Liver (tissue), 9 donors: Measurements from ENCODE around the gene RAPGEF1. TPM values are rescaled to one million over a fixed set of nuclear protein-coding genes. Genes with fewer than 3 reads are reported as not detected.

Source experiments
- DNase-seq: peaks from one replicate; pipeline ENCODE4 v3.0.0-alpha.2; 2017; ENCODE audit warnings: low spot score
- H3K27ac ChIP-seq, 2 donors: one replicate each; pipeline ENCODE4 v1.7.0; 2013; ENCODE audit warnings: inconsistent platforms in 2 of 2, low read length in 2 of 2, control low read depth in 1 of 2, low read depth in 1 of 2, mild to moderate bottlenecking in 1 of 2
- H3K27me3 ChIP-seq, 4 donors: one replicate each; pipeline versions ENCODE4 v1.6.1 to v1.7.0; 2013; ENCODE audit warnings: low read length in 3 of 4, inconsistent platforms in 1 of 4, mild to moderate bottlenecking in 1 of 4, moderate library complexity in 1 of 4; ENCODE audit not compliant: control insufficient read depth in 4 of 4, insufficient read depth in 4 of 4
- H3K36me3 ChIP-seq, 4 donors: one replicate each; pipeline versions ENCODE4 v1.6.1 to v1.7.0; 2013; ENCODE audit warnings: low read length in 3 of 4, mild to moderate bottlenecking in 3 of 4, low read depth in 1 of 4, moderate library complexity in 1 of 4; ENCODE audit not compliant: control insufficient read depth in 4 of 4, insufficient read depth in 3 of 4
- H3K4me1 ChIP-seq, 4 donors: one replicate each; pipeline versions ENCODE4 v1.6.1 to v1.7.0; 2013; ENCODE audit warnings: low read length in 3 of 4, mild to moderate bottlenecking in 3 of 4, moderate library complexity in 1 of 4; ENCODE audit not compliant: control insufficient read depth in 4 of 4, insufficient read depth in 4 of 4
- H3K4me3 ChIP-seq, 3 donors: one replicate each; pipeline versions ENCODE4 v1.6.1 to v1.7.0; 2013; ENCODE audit warnings: low read length in 3 of 3, control low read depth in 1 of 3, low read depth in 1 of 3, mild to moderate bottlenecking in 1 of 3
- H3K9ac ChIP-seq, 2 donors: one replicate each; pipeline ENCODE4 v1.7.0; 2013; ENCODE audit warnings: low read length in 2 of 2, mild to moderate bottlenecking in 2 of 2, moderate library complexity in 2 of 2, control low read depth in 1 of 2, low read depth in 1 of 2
- H3K9me3 ChIP-seq, 4 donors: one replicate each; pipeline versions ENCODE4 v1.6.1 to v1.7.0; 2013; ENCODE audit warnings: low read length in 3 of 4; ENCODE audit not compliant: control insufficient read depth in 4 of 4
- CTCF ChIP-seq: fragments of 150-350 bp; IDR thresholded peaks from 2 replicates; pipeline ENCODE4 v1.5.1; 2017; ENCODE audit warnings: improper control_type of control experiment, low read depth, low read length; ENCODE audit not compliant: missing input control
- EGR1 ChIP-seq, 2 donors: IDR thresholded peaks; 2 replicates each; pipeline ENCODE4 v1.6.1; 2016 to 2018; ENCODE audit warnings: antibody characterized with exemption in 2 of 2, low read depth in 2 of 2
- FOXA1 ChIP-seq: IDR thresholded peaks from 2 replicates; pipeline ENCODE4 v1.6.1; 2016; ENCODE audit warnings: antibody characterized with exemption
- FOXA2 ChIP-seq: IDR thresholded peaks from 2 replicates; pipeline ENCODE4 v1.6.1; 2016; ENCODE audit warnings: antibody characterized with exemption
- GABPA ChIP-seq, 2 donors: IDR thresholded peaks in 1 of 2; conservative IDR thresholded peaks in 1 of 2; 2 replicates each; pipeline ENCODE4 v1.6.1; 2016; ENCODE audit warnings: antibody characterized with exemption in 2 of 2, mild to moderate bottlenecking in 1 of 2, moderate library complexity in 1 of 2
- HNF4A ChIP-seq, 2 donors: conservative IDR thresholded peaks; 2 replicates each; pipeline ENCODE4 v1.6.1; 2016; ENCODE audit warnings: antibody characterized with exemption in 2 of 2, mild to moderate bottlenecking in 2 of 2
- HNF4G ChIP-seq: IDR thresholded peaks from 2 replicates; pipeline ENCODE4 v1.6.1; 2016; ENCODE audit warnings: antibody characterized with exemption
- JUND ChIP-seq, 2 donors: IDR thresholded peaks; 2 replicates each; pipeline ENCODE4 v1.6.1; 2016; ENCODE audit warnings: antibody characterized with exemption in 2 of 2
- NR2F2 ChIP-seq: IDR thresholded peaks from 2 replicates; pipeline ENCODE4 v1.6.1; 2016; ENCODE audit warnings: antibody characterized with exemption
- RAD21 ChIP-seq, 2 donors: IDR thresholded peaks; 2 replicates each; pipeline ENCODE4 v1.6.1; 2016; ENCODE audit warnings: antibody characterized with exemption in 2 of 2, mild to moderate bottlenecking in 2 of 2
- REST ChIP-seq: IDR thresholded peaks from 2 replicates; pipeline ENCODE4 v1.6.1; 2016; ENCODE audit warnings: antibody characterized with exemption, mild to moderate bottlenecking
- RXRA ChIP-seq, 2 donors: IDR thresholded peaks; 2 replicates each; pipeline ENCODE4 v1.6.1; 2017 to 2018; ENCODE audit warnings: antibody characterized with exemption in 2 of 2, mild to moderate bottlenecking in 1 of 2
- SP1 ChIP-seq: IDR thresholded peaks from 2 replicates; pipeline ENCODE4 v1.6.1; 2018; ENCODE audit warnings: antibody characterized with exemption, mild to moderate bottlenecking
- TAF1 ChIP-seq: conservative IDR thresholded peaks from 2 replicates; pipeline ENCODE4 v1.6.1; 2016; ENCODE audit warnings: antibody characterized with exemption, mild to moderate bottlenecking
- YY1 ChIP-seq: IDR thresholded peaks from 2 replicates; pipeline ENCODE4 v1.6.1; 2016; ENCODE audit warnings: antibody characterized with exemption, mild to moderate bottlenecking
- ZBTB33 ChIP-seq: IDR thresholded peaks from 2 replicates; pipeline ENCODE4 v1.6.1; 2016; ENCODE audit warnings: antibody characterized with exemption
- WGBS: extraction: QIAGEN DNeasy Blood & Tissue Kit; methylation state at CpG from one replicate; pipeline ENCODE4 v1.1.7; 2013; 5-methylcytosine and 5-hydroxymethylcytosine counted together
- polyA plus RNA-seq, 2 donors: library from polyadenylated mRNA; stranded (reverse) in 1 of 2; unstranded in 1 of 2; fragments of 200-250 nt in 1 of 2; fragments of >200 nt in 1 of 2; fragmentation: Nextera tagmentation in 1 of 2; extraction: Ambion mirVana in 1 of 2; gene quantifications; one replicate each; pipeline versions ENCODE4 v1.2.1 to v1.2.3, GENCODE V29; 2013 to 2015
- total RNA-seq, 2 donors: library from RNA; depleted of rRNA; stranded (reverse); fragments of >200 nt; gene quantifications; one replicate each; pipeline ENCODE4 v1.2.3, GENCODE V29; 2014
- TF ChIP-seq, protein P1 (sequence below): IDR thresholded peaks from 2 replicates; pipeline ENCODE4 v1.6.1; 2016; ENCODE audit warnings: antibody characterized with exemption
- TF ChIP-seq, protein P2 (sequence below): IDR thresholded peaks from 2 replicates; pipeline ENCODE4 v1.6.1; 2016; ENCODE audit warnings: antibody characterized with exemption
- donor health status: healthy.
- donor health status: healthy.
- donor health status: healthy.
- donor health status: healthy.
- donor health status: healthy.

RAPGEF1 gene
- total and polyA plus RNA-seq, 4 donors: 5.6 to 19.7 (median 16.8) TPM

- DNase-seq: no peak
Measured at GRCh38 chr9:131769361-131769760, 29.5 kb upstream of the RAPGEF1 start.

GRCh38 chr9:131764568-131764967, 24.7 kb upstream of the RAPGEF1 start:
- Histone ChIP-seq H3K27ac (no peak overlapping the region), H3K4me1 (peaks cover 0 to 6% (median 3%) of the 10 kb centered on the region in 4 donors), H3K4me3 (no peak overlapping the region), H3K9me3 (no peaks in the 10 kb centered on the region), H3K9ac (no peak overlapping the region), H3K27me3 (no peaks in the 10 kb centered on the region), H3K36me3 (no peaks in the 10 kb centered on the region)
- TF ChIP-seq FOXA1: no peak
- no peak for TF ChIP-seq YY1
- no peak for TF ChIP-seq JUND (IDR thresholded peaks at IDR 0.05)
- TF ChIP-seq CTCF: no peak
- no peak for TF ChIP-seq REST
- TF ChIP-seq SP1: no peak
- TF ChIP-seq RXRA (IDR thresholded peaks at IDR 0.05): no peak
- TF ChIP-seq, protein P1, sequence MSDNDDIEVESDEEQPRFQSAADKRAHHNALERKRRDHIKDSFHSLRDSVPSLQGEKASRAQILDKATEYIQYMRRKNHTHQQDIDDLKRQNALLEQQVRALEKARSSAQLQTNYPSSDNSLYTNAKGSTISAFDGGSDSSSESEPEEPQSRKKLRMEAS: no peak
- no peak for TF ChIP-seq EGR1 (IDR thresholded peaks at IDR 0.05; ENCODE audit: low read depth in 2 of 2)
- TF ChIP-seq ZBTB33: no peak
- no peak for TF ChIP-seq RAD21 (IDR thresholded peaks at IDR 0.05)
- TF ChIP-seq HNF4G: no peak
- no peak for TF ChIP-seq FOXA2
- TF ChIP-seq HNF4A (conservative IDR thresholded peaks at IDR 0.05): no peak
- no peak for TF ChIP-seq GABPA (IDR thresholded peaks at IDR 0.05 in 1 of 2, conservative IDR thresholded peaks at IDR 0.05 in 1 of 2)
- no peak for TF ChIP-seq TAF1
- TF ChIP-seq, protein P2, sequence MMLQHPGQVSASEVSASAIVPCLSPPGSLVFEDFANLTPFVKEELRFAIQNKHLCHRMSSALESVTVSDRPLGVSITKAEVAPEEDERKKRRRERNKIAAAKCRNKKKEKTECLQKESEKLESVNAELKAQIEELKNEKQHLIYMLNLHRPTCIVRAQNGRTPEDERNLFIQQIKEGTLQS: no peak
- no peak for TF ChIP-seq NR2F2
- 84% methylated on average over 2 of the region's 2 CpGs for WGBS
- no peak for DNase-seq

More at GRCh38 chr9:131769361-131769760, 29.5 kb upstream of the RAPGEF1 start:
- no peak overlapping the region for H3K4me3 ChIP-seq
- WGBS: 38% methylated on average over 3 of the region's 3 CpGs
- no peak for TF ChIP-seq ZBTB33
- no peak for TF ChIP-seq RAD21 (IDR thresholded peaks at IDR 0.05)
- TF ChIP-seq JUND (IDR thresholded peaks at IDR 0.05): no peak
- H3K27me3 ChIP-seq: peaks cover 0 to 4% (median 0%) of the 10 kb centered on the region in 4 donors
- H3K36me3 ChIP-seq: no peaks in the 10 kb centered on the region
- H3K9ac ChIP-seq: no peak overlapping the region
- H3K27ac ChIP-seq: no peak overlapping the region
- H3K4me1 ChIP-seq: no peaks in the 10 kb centered on the region
- no peaks in the 10 kb centered on the region for H3K9me3 ChIP-seq
